SK-N-SH treated with all-trans-retinoic acid at 6 μM for 48 hours (cell line): Measurements from ENCODE around the gene P2RY8.

ENCODE experiments used
- ATAC-seq: fragments of 200-7000 bp; cut with Tn5 transposase; 3 replicates; pipeline ENCODE4 v1.9.1; 2020; ENCODE audit warnings: mild to moderate bottlenecking, moderate library complexity
- ARNTL ChIP-seq: fragments of 450-650 bp; formaldehyde crosslinking; IDR thresholded peaks from 2 replicates; pipeline ENCODE4 v1.5.0; 2020; ENCODE audit warnings: low read depth, mild to moderate bottlenecking, moderate library complexity, borderline replicate concordance
- BACH2 ChIP-seq: fragments of 250-450 bp; sonication (Bioruptor Pico); IDR thresholded peaks from 2 replicates; pipeline ENCODE4 v1.9.0; 2021; ENCODE audit warnings: mild to moderate bottlenecking, borderline replicate concordance
- CSDC2 ChIP-seq: fragments of 250-450 bp; sonication (Bioruptor Pico); IDR thresholded peaks from 2 replicates; pipeline ENCODE4 v1.5.0; 2020; ENCODE audit warnings: mild to moderate bottlenecking, moderate library complexity
- ESRRG ChIP-seq: fragments of 250-450 bp; sonication (Bioruptor Pico); IDR thresholded peaks from 2 replicates; pipeline ENCODE4 v1.6.1; 2021; ENCODE audit warnings: mild to moderate bottlenecking
- GLIS3 ChIP-seq: fragments of 250-450 bp; sonication (Bioruptor Pico); IDR thresholded peaks from 2 replicates; pipeline ENCODE4 v1.5.0; 2020; ENCODE audit warnings: mild to moderate bottlenecking, moderate library complexity
- ISL1 ChIP-seq: fragments of 250-450 bp; sonication (Bioruptor Pico); IDR thresholded peaks from 2 replicates; pipeline ENCODE4 v2.1.2; 2022; ENCODE audit warnings: mild to moderate bottlenecking, moderate library complexity
- OSR1 ChIP-seq: fragments of 250-450 bp; sonication (Bioruptor Pico); IDR thresholded peaks from 2 replicates; pipeline ENCODE4 v1.8.0; 2022; ENCODE audit warnings: moderate library complexity, mild to moderate bottlenecking, inconsistent platforms
- PATZ1 ChIP-seq: fragments of 250-450 bp; sonication (Bioruptor Pico); IDR thresholded peaks from 2 replicates; pipeline ENCODE4 v1.8.0; 2020; ENCODE audit warnings: mild to moderate bottlenecking, moderate library complexity, borderline replicate concordance
- POU6F1 ChIP-seq: fragments of 250-450 bp; sonication (Bioruptor Pico); IDR thresholded peaks from 2 replicates; pipeline ENCODE4 v1.8.0; 2021; ENCODE audit warnings: low read depth, mild to moderate bottlenecking, moderate library complexity, borderline replicate concordance
- PPARA ChIP-seq: fragments of 250-450 bp; sonication (Bioruptor Pico); IDR thresholded peaks from 2 replicates; pipeline ENCODE4 v1.5.0; 2020; ENCODE audit warnings: mild to moderate bottlenecking, borderline replicate concordance
- TCF4 ChIP-seq: fragments of 250-450 bp; sonication (Bioruptor Pico); IDR thresholded peaks from 2 replicates; pipeline ENCODE4 v1.8.0; 2021; ENCODE audit warnings: mild to moderate bottlenecking, moderate library complexity, borderline replicate concordance
- ZC3H10 ChIP-seq: fragments of 250-450 bp; sonication (Bioruptor Pico); IDR thresholded peaks from 2 replicates; pipeline ENCODE4 v1.5.1; 2021; ENCODE audit warnings: mild to moderate bottlenecking, moderate library complexity
- ZFP3 ChIP-seq: fragments of 250-450 bp; sonication (Bioruptor Pico); IDR thresholded peaks from 2 replicates; pipeline ENCODE4 v1.5.0; 2020; ENCODE audit warnings: mild to moderate bottlenecking, moderate library complexity
- ZFP30 ChIP-seq: fragments of 450-650 bp; formaldehyde crosslinking; IDR thresholded peaks from 2 replicates; pipeline ENCODE4 v1.5.0; 2022; ENCODE audit warnings: mild to moderate bottlenecking, moderate library complexity
- ZNF565 ChIP-seq: fragments of 450-650 bp; formaldehyde crosslinking; conservative IDR thresholded peaks from 2 replicates; pipeline ENCODE4 v1.5.0; 2020; ENCODE audit warnings: low read depth, mild to moderate bottlenecking, moderate library complexity
- ZNF70 ChIP-seq: fragments of 450-650 bp; formaldehyde crosslinking; IDR thresholded peaks from 2 replicates; pipeline ENCODE4 v1.5.0; 2020; ENCODE audit warnings: mild to moderate bottlenecking, moderate library complexity
- ZNF8 ChIP-seq: fragments of 450-650 bp; formaldehyde crosslinking; IDR thresholded peaks from 2 replicates; pipeline ENCODE4 v1.5.0; 2020; ENCODE audit warnings: mild to moderate bottlenecking, moderate library complexity

P2RY8 gene

GRCh38 chrX:1466232-1466661 lies 70.7 kb downstream of the P2RY8 start:
- TF ChIP-seq ZNF70 (CRISPR knock-in tag) (no peak), ARNTL (no peak), PATZ1 (no peak), PPARA (CRISPR knock-in tag) (no peak), ZNF8 (CRISPR knock-in tag) (no peak), OSR1 (no peak), GLIS3 (CRISPR knock-in tag) (no peak), ESRRG (CRISPR knock-in tag) (no peak), ZC3H10 (CRISPR knock-in tag) (no peak), CSDC2 (CRISPR knock-in tag) (no peak), ZFP3 (CRISPR knock-in tag) (no peak), ZFP30 (CRISPR knock-in tag) (no peak)
- no peak for ATAC-seq

DNA sequence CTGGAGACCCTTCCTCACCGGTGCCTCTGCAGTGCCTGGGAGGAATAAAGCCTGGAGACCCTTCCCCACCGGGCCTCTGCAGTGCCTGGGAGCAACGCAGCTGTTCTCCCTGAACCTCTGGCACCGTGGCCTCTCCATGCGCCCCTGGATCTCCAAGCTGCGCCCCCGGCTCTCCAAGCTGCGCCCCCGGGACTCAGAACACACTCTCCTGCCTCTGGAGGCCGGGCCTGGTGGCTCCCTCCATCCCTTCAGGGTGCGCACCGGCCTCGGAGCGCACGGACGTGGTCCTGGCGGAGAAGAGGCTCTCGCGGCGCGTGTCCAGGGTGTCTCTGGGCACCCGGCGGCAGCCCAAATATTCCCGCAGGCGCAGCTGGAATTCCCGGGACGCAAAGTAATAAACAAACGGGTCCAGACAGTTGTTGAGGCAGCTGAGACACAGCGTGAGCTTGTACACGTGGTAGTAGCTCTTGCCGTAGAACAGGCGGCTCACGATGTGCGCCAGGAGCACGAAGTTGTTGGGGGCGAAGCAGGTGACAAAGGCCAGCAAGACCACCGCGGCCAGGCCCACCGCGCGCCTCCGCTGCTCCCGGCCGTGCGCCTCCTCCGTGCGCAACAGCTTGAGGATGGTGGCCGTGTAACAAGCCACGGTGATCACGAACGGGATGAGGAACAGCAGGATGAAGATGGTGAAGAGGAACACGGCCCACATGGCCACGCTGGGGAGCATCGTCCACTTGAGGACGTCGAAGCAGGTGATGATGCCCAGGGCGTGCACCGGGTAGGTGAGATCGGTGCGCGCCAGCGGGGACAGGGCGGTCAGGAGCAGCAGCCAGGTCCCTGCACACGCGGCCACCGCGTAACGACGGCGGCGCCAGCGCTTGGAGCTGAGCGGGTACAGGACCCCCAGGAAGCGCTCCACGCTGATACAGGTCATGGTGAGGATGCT lies 71.4 kb downstream of the P2RY8 start:
- no peak for TF ChIP-seq PATZ1
- TF ChIP-seq, all 23 proteins: peak for 0
- no peak for ATAC-seq

DNA sequence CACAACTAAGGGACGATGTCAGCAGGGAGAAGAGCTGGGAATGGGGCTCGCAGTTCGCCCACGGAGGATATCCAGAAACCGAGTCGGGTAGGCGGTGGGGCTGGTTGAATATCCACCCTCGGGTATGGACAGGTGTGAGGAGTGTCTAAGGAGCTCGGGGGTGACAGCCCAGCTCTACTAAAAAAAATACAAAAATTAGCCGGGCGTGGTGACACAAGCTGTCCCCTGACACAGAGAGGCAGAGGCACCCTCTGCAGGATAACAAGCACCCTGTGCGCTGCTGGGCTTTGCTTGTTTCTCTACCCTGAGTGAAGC lies 72.1 kb downstream of the P2RY8 start:
- TF ChIP-seq BACH2 (CRISPR knock-in tag) (no peak), ZNF565 (CRISPR knock-in tag) (no peak)
- TF ChIP-seq, all 23 proteins: peak for 0

DNA sequence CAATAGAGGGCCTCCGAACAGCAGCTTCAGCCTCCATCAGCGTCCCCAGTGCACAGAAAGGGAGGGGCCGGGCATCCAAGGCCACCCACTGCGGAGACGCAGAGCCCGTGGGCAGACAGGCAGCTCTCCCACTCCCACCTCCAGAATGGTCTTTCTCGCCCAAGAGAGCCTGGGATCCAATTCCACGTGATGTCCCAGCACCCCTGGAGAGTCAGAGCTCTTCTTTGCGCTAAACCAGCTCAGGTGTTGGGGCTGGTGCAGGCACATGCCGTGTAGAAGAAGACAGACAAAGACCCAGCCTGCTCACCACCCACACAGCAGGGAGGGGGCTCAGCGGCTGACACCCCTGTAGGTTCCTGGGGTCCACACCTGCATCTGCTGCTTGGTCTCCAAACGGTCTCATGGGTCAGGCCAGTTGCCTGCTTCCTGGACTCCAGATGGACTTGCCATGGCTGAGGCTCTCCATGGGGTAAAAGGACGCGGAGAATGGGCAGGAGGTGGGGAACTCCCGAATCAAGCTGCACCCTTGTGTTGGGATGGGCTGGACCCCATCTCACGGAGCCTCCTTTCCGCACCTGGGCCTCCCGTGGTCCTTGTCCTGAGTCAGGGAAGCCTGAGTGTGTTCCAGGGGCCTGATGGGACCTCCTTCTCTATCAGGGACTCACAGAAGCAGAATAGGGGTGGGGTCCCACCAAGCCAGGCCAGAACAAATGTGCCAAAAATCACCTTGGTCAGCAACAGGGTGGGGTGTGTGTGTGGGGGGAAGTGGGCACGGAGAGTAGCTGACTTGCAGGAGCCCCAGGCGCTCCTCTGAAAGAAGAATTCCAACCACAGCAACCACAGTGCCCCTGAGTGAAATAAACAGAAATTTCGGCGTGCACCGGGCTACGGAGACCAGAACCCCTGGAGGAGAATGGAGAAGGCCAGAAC lies 72.7 kb downstream of the P2RY8 start:
- ATAC-seq = no peak

More for the DNA sequence above, 72.1 kb downstream of the P2RY8 start:
- ATAC-seq = no peak

DNA sequence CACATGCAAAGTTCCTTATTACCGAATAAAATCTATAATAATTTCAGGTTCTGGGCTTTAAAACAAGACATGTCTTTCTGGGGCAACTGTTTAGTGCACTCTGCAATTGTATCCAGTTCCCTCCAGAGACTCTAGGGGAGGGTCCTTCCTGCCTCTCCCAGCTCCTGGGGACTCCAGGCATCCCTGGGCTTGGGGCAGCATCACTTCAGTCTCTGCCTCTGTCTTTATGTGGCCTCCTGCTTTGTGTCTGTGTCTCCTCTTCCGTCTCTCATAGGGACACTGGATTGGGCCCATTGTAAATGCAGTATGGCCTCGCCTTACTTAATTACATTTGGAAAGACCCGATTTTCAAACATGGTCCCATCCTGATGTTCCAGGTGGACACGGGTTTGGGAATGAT lies 73.4 kb downstream of the P2RY8 start:
- ATAC-seq = no peak
- TF ChIP-seq ZNF565 (CRISPR knock-in tag) (no peak), CSDC2 (CRISPR knock-in tag) (no peak), ZNF70 (CRISPR knock-in tag) (no peak), POU6F1 (CRISPR knock-in tag) (no peak), OSR1 (no peak), ZNF8 (CRISPR knock-in tag) (no peak), TCF4 (CRISPR knock-in tag) (no peak), ZFP30 (CRISPR knock-in tag) (no peak)

More for the DNA sequence above, 72.7 kb downstream of the P2RY8 start:
- no peak for TF ChIP-seq ZFP30 (CRISPR knock-in tag)
- TF ChIP-seq ZNF70 (CRISPR knock-in tag) = no peak
- TF ChIP-seq ISL1 (CRISPR knock-in tag) = no peak
